Activated naive CD8-positive, alpha-beta T cell treated with anti-CD3 and anti-CD28 coated beads, Interleukin-2, amount 50 U/mL, for 24 hours (primary cell): ENCODE data around the gene FAU.
A peak's percentile ranks its signal among the peaks of the same experiment; 100 is the strongest.
"Not testable (repeated sequence)": the region's sequence is repeated elsewhere in the genome, so short reads cannot be mapped to it uniquely, and the experiment has no call there.

Experiments used
- ATAC-seq: fragments of 150-1000 bp; cut with Tn5 transposase; one replicate; pipeline ENCODE4 v1.10.0; 2021
- DNase-seq: peaks from one replicate; pipeline ENCODE4 v3.0.0; 2021
- H3K27ac Mint-ChIP-seq: one replicate; pipeline ENCODE4 v1.8.0; 2021; ENCODE audit warnings: mild to moderate bottlenecking, mixed read lengths
- H3K27me3 Mint-ChIP-seq: one replicate; pipeline ENCODE4 v1.8.0; 2021; ENCODE audit warnings: mixed read lengths
- H3K36me3 Mint-ChIP-seq: one replicate; pipeline ENCODE4 v1.8.0; 2021; ENCODE audit warnings: low read depth, mixed read lengths
- H3K4me1 Mint-ChIP-seq: one replicate; pipeline ENCODE4 v1.8.0; 2021; ENCODE audit warnings: mixed read lengths
- H3K4me3 Mint-ChIP-seq: one replicate; pipeline ENCODE4 v1.8.0; 2021; ENCODE audit warnings: mild to moderate bottlenecking, moderate library complexity, mixed read lengths
- H3K9me3 Mint-ChIP-seq: one replicate; pipeline ENCODE4 v1.8.0; 2021; ENCODE audit warnings: mixed read lengths

FAU gene

GRCh38 chr11:65150509-65151299 lies 28.8 kb upstream of the FAU start:
- H3K4me1 Mint-ChIP-seq, result peaks cover 16% of the 10 kb centered on the region
- H3K4me3 Mint-ChIP-seq, result no peak overlapping the region
- peak; percentile 38 for DNase-seq
- H3K27me3 Mint-ChIP-seq, result peaks cover 5% of the 10 kb centered on the region
- no peaks in the 10 kb centered on the region for H3K9me3 Mint-ChIP-seq
- no peak overlapping the region for H3K27ac Mint-ChIP-seq
- peak; percentile 91 for ATAC-seq
- H3K36me3 Mint-ChIP-seq, result no peaks in the 10 kb centered on the region

GRCh38 chr11:65150131-65150508 lies 28.2 kb upstream of the FAU start:
- not testable (repeated sequence) for H3K9me3 Mint-ChIP-seq, DNase-seq, H3K36me3 Mint-ChIP-seq, H3K4me3 Mint-ChIP-seq, ATAC-seq, H3K27ac Mint-ChIP-seq, H3K27me3 Mint-ChIP-seq
- peaks cover 16% of the 10 kb centered on the region for H3K4me1 Mint-ChIP-seq

- Mint-ChIP-seq H3K36me3 (no peaks in the 10 kb centered on the region), H3K9me3 (no peaks in the 10 kb centered on the region), H3K4me1 (peaks cover 16% of the 10 kb centered on the region), H3K27me3 (peaks cover 8% of the 10 kb centered on the region), H3K4me3 (no peak overlapping the region), H3K27ac (no peak overlapping the region)
- no peak for ATAC-seq
- DNase-seq, result no peak
Measured at GRCh38 chr11:65148657-65149056, 26.7 kb upstream of the FAU start.

GRCh38 chr11:65147352-65148075 lies 25.6 kb upstream of the FAU start:
- Mint-ChIP-seq H3K4me1 (peaks cover 16% of the 10 kb centered on the region), H3K4me3 (no peak overlapping the region), H3K27me3 (peaks cover 6% of the 10 kb centered on the region), H3K27ac (no peak overlapping the region), H3K36me3 (no peaks in the 10 kb centered on the region), H3K9me3 (no peaks in the 10 kb centered on the region)
- DNase-seq (no peak), ATAC-seq (no peak)

- no peak for ATAC-seq
- Mint-ChIP-seq H3K27me3 (peaks cover 2% of the 10 kb centered on the region), H3K9me3 (no peaks in the 10 kb centered on the region), H3K27ac (no peak overlapping the region), H3K4me3 (no peak overlapping the region), H3K4me1 (peaks cover 5% of the 10 kb centered on the region), H3K36me3 (no peaks in the 10 kb centered on the region)
- no peak for DNase-seq
Measured at GRCh38 chr11:65141896-65142494, 20.1 kb upstream of the FAU start.

GRCh38 chr11:65136515-65137096 lies 14.7 kb upstream of the FAU start:
- no peaks in the 10 kb centered on the region for H3K27me3 Mint-ChIP-seq
- H3K4me3 Mint-ChIP-seq, result peak overlapping the region; percentile 96
- H3K9me3 Mint-ChIP-seq, result no peaks in the 10 kb centered on the region
- no peak for DNase-seq
- no peak for ATAC-seq
- peaks cover 29% of the 10 kb centered on the region for H3K4me1 Mint-ChIP-seq
- peaks cover 7% of the 10 kb centered on the region for H3K36me3 Mint-ChIP-seq
- H3K27ac Mint-ChIP-seq, result peak overlapping the region; percentile 81

- H3K4me3 Mint-ChIP-seq, result peak overlapping the region; percentile 96
- no peaks in the 10 kb centered on the region for H3K9me3 Mint-ChIP-seq
- H3K27me3 Mint-ChIP-seq, result no peaks in the 10 kb centered on the region
- peaks cover 12% of the 10 kb centered on the region for H3K36me3 Mint-ChIP-seq
- H3K4me1 Mint-ChIP-seq, result peaks cover 33% of the 10 kb centered on the region
- DNase-seq, result no peak
- ATAC-seq, result no peak
- H3K27ac Mint-ChIP-seq, result peak overlapping the region; percentile 99
Measured at GRCh38 chr11:65135633-65136145, 13.8 kb upstream of the FAU start.

GRCh38 chr11:65134952-65135632 lies 13.2 kb upstream of the FAU start:
- peaks cover 33% of the 10 kb centered on the region for H3K4me1 Mint-ChIP-seq
- H3K9me3 Mint-ChIP-seq, result no peaks in the 10 kb centered on the region
- ATAC-seq, result peak; percentile 89
- DNase-seq, result peak; percentile 75
- peak overlapping the region; percentile 99 for H3K27ac Mint-ChIP-seq
- H3K36me3 Mint-ChIP-seq, result peaks cover 12% of the 10 kb centered on the region
- no peaks in the 10 kb centered on the region for H3K27me3 Mint-ChIP-seq
- peak overlapping the region; percentile 96 for H3K4me3 Mint-ChIP-seq

GRCh38 chr11:65134240-65134951 lies 12.5 kb upstream of the FAU start, which contains the start of gene SYVN1:
SYVN1 (minus strand) TSS chr11:65134519; CDS start chr11:65133601, 918 bp downstream.
- H3K9me3 Mint-ChIP-seq, result no peaks in the 10 kb centered on the region
- H3K27ac Mint-ChIP-seq, result peak within 1 kb of the TSS; percentile 99
- ATAC-seq, result peak; percentile 84
- H3K27me3 Mint-ChIP-seq, result no peaks in the 10 kb centered on the region
- H3K4me1 Mint-ChIP-seq, result peaks cover 33% of the 10 kb centered on the region
- H3K4me3 Mint-ChIP-seq, result peak within 1 kb of the TSS; percentile 96
- peak; percentile 93 for DNase-seq
- peaks cover 12% of the 10 kb centered on the region for H3K36me3 Mint-ChIP-seq

- no peaks in the 10 kb centered on the region for H3K27me3 Mint-ChIP-seq
- H3K27ac Mint-ChIP-seq, result peak overlapping the region; percentile 99
- no peaks in the 10 kb centered on the region for H3K9me3 Mint-ChIP-seq
- peaks cover 33% of the 10 kb centered on the region for H3K4me1 Mint-ChIP-seq
- H3K36me3 Mint-ChIP-seq, result peaks cover 14% of the 10 kb centered on the region
- ATAC-seq (no peak), DNase-seq (no peak)
- peak overlapping the region; percentile 96 for H3K4me3 Mint-ChIP-seq
Measured at GRCh38 chr11:65133724-65134123, 11.8 kb upstream of the FAU start.

GRCh38 chr11:65132988-65133700 lies 11.2 kb upstream of the FAU start:
- peaks cover 14% of the 10 kb centered on the region for H3K36me3 Mint-ChIP-seq
- H3K4me3 Mint-ChIP-seq, result peak overlapping the region; percentile 96
- no peaks in the 10 kb centered on the region for H3K9me3 Mint-ChIP-seq
- H3K27ac Mint-ChIP-seq, result peak overlapping the region; percentile 99
- H3K27me3 Mint-ChIP-seq, result no peaks in the 10 kb centered on the region
- no peak for ATAC-seq
- peak; percentile 73 for DNase-seq
- peaks cover 33% of the 10 kb centered on the region for H3K4me1 Mint-ChIP-seq

- H3K4me1 Mint-ChIP-seq, result peaks cover 33% of the 10 kb centered on the region
- H3K36me3 Mint-ChIP-seq, result peaks cover 15% of the 10 kb centered on the region
- H3K27me3 Mint-ChIP-seq, result no peaks in the 10 kb centered on the region
- H3K9me3 Mint-ChIP-seq, result no peaks in the 10 kb centered on the region
- DNase-seq, result peak; percentile 10
- ATAC-seq, result no peak
- peak overlapping the region; percentile 99 for H3K27ac Mint-ChIP-seq
- peak overlapping the region; percentile 96 for H3K4me3 Mint-ChIP-seq
Measured at GRCh38 chr11:65132238-65132987, 10.5 kb upstream of the FAU start.
